Tibial nerve (tissue), 4 donors: ENCODE measurements around the gene FAM78A.

Experiments
- CTCF ChIP-seq, 5 experiments: fragments of 200-600 bp in 3 of 5; fragments of 450-650 bp in 2 of 5; sonication (generic) in 3 of 5; IDR thresholded peaks; one replicate each; pipeline ENCODE4 v1.5.1; 2016 to 2019; ENCODE audit warnings: antibody characterized with exemption in 5 of 5, mild to moderate bottlenecking in 3 of 5, moderate library complexity in 2 of 5
- EP300 ChIP-seq, 2 donors: sonication (generic); formaldehyde crosslinking; IDR thresholded peaks; one replicate each; pipeline ENCODE4 v1.6.1; 2017; ENCODE audit warnings: antibody characterized with exemption in 2 of 2, mild to moderate bottlenecking in 1 of 2
- POLR2A ChIP-seq, 2 donors: fragments of 450-650 bp; IDR thresholded peaks; one replicate each; pipeline ENCODE4 v1.6.1; 2017; ENCODE audit warnings: antibody characterized with exemption in 2 of 2, mild to moderate bottlenecking in 2 of 2, moderate library complexity in 2 of 2

DNA sequence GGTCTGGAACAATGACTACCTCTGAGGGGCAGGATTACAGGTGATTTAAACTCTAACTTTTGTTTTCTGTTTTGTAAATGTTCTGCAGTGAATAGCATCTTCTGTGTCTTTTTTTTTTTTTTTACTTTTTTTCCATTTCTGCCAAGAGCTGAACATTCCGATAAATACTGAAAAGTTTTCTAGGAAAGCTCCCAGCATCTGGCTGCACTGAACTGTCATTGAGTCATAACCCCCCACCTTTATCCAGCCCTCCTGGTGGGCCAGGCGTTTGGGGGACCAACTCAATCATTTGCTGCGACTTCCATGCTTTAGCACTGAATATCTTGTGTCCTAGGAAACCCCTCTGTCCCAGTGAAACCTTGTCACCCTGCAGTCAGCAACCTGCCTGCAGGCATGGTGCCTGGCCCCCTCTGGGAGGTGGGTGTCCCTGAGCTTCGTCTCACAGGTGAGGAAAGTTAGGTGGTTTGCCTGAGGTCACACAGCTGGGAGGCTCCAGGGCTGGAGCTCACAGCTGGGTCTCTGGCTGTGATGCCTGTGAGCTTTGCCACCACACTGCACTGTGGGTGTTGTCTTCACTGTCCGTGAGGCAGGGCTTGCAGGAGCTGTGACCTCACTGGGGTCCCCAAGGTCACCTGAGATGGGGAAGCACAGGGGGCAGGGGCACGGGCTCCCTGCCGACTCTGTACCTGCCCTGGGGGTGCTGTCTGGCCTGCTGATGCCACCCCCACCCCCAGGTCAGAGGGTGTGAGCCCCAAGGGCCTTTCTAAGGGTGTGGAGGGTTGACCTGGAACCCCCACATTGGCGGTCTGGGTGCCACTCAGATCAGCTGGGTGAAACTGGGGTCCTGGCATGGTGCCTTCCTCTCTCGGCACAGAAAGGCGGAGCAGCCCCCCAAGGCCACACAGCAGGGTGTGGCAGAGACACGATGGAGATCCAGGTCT lies 27.3 kb upstream of the FAM78A start:
- TF ChIP-seq POLR2A (IDR thresholded peaks at IDR 0.05) (no peak), CTCF (IDR thresholded peaks at IDR 0.05) (no peak), EP300 (IDR thresholded peaks at IDR 0.05) (no peak)
